ENCODE data around the gene SCYGR6.

- no peak for TF ChIP-seq EZH2phosphoT487 (IDR thresholded peaks at IDR 0.05; ENCODE audit: borderline replicate concordance)
- TF ChIP-seq SRF (IDR thresholded peaks at IDR 0.05; ENCODE audit: low read depth) = no peak
- TF ChIP-seq POLR2AphosphoS5 (IDR thresholded peaks at IDR 0.05; ENCODE audit: low read depth, low read length) = no peak
- no peak for TF ChIP-seq ZNF274 (IDR thresholded peaks at IDR 0.05; ENCODE audit: low read depth, low read length)
- no peak for TF ChIP-seq EZH2 (IDR thresholded peaks at IDR 0.05)
- TF ChIP-seq CTCF (IDR thresholded peaks at IDR 0.05 in 2 of 3, conservative IDR thresholded peaks at IDR 0.05 in 1 of 3; ENCODE audit: borderline replicate concordance in 1 of 3, insufficient read depth in 1 of 3, low read depth in 2 of 3, low read length in 2 of 3) = no peak
- no peak for TF ChIP-seq YY1 (IDR thresholded peaks at IDR 0.05; ENCODE audit: extremely low read depth, insufficient replicate concordance, low read depth, low read length)
- TF ChIP-seq CEBPB (IDR thresholded peaks at IDR 0.05; ENCODE audit: low read depth) = no peak
- no peak for TF ChIP-seq RAD21 (IDR thresholded peaks at IDR 0.05; ENCODE audit: low read depth)
- TF ChIP-seq ATF3 (IDR thresholded peaks at IDR 0.05) = no peak
- TF ChIP-seq POLR2A (IDR thresholded peaks at IDR 0.05; ENCODE audit: borderline replicate concordance, extremely low read depth, insufficient read depth, insufficient read length) = no peak
- no peak for TF ChIP-seq ZBTB33 (IDR thresholded peaks at IDR 0.05; ENCODE audit: extremely low read depth, insufficient replicate concordance, low read length)
- TF ChIP-seq SP1 (IDR thresholded peaks at IDR 0.05; ENCODE audit: low read depth) = no peak
These were observed 13.6 kb downstream of the SCYGR6 start for GRCh38 chr2:227710986-227711385.

Data from HCT116 (cell line).